ENCODE data around the gene SNX30.

SNX30 gene

GRCh38 chr9:112894699-112895098 is 144.1 kb downstream of the SNX30 start:
- Histone ChIP-seq H3K4me2 (ENCODE audit: low read length) (no peak overlapping the region), H3K9me3 (replicated peaks; ENCODE audit: low read length) (no peaks in the 10 kb centered on the region), H3K4me1 (ENCODE audit: control insufficient read depth, insufficient read depth, low read length) (peaks cover 10% of the 10 kb centered on the region), H3K9ac (ENCODE audit: low read depth, low read length) (no peak overlapping the region), H3K4me3 (ENCODE audit: low read length) (no peak overlapping the region), H3K36me3 (ENCODE audit: insufficient read depth, low read length) (no peaks in the 10 kb centered on the region), H3K27me3 (ENCODE audit: control insufficient read depth, insufficient read depth, low read length) (peaks cover 42% of the 10 kb centered on the region)

- H3K9ac ChIP-seq (ENCODE audit: low read depth, low read length): no peak overlapping the region
- H3K4me1 ChIP-seq (ENCODE audit: control insufficient read depth, insufficient read depth, low read length): peaks cover 2% of the 10 kb centered on the region
- peaks cover 31% of the 10 kb centered on the region for H3K27me3 ChIP-seq (ENCODE audit: control insufficient read depth, insufficient read depth, low read length)
Measured at GRCh38 chr9:112896131-112896530, 145.6 kb downstream of the SNX30 start.

GRCh38 chr9:112898872-112899311 is 148.3 kb downstream of the SNX30 start:
- H3K9me3 ChIP-seq (replicated peaks; ENCODE audit: low read length): no peaks in the 10 kb centered on the region
- no peak overlapping the region for H3K4me3 ChIP-seq (ENCODE audit: low read length)
- peaks cover 18% of the 10 kb centered on the region for H3K27me3 ChIP-seq (ENCODE audit: control insufficient read depth, insufficient read depth, low read length)
- H3K4me1 ChIP-seq (ENCODE audit: control insufficient read depth, insufficient read depth, low read length): peaks cover 2% of the 10 kb centered on the region
- no peak overlapping the region for H3K4me2 ChIP-seq (ENCODE audit: low read length)
- H3K36me3 ChIP-seq (ENCODE audit: insufficient read depth, low read length): no peaks in the 10 kb centered on the region
- no peak overlapping the region for H3K9ac ChIP-seq (ENCODE audit: low read depth, low read length)

More at GRCh38 chr9:112896131-112896530, 145.6 kb downstream of the SNX30 start:
- Histone ChIP-seq H3K9me3 (replicated peaks; ENCODE audit: low read length) (no peaks in the 10 kb centered on the region), H3K4me3 (ENCODE audit: low read length) (no peak overlapping the region), H3K4me2 (ENCODE audit: low read length) (no peak overlapping the region), H3K36me3 (ENCODE audit: insufficient read depth, low read length) (no peaks in the 10 kb centered on the region)

DNA sequence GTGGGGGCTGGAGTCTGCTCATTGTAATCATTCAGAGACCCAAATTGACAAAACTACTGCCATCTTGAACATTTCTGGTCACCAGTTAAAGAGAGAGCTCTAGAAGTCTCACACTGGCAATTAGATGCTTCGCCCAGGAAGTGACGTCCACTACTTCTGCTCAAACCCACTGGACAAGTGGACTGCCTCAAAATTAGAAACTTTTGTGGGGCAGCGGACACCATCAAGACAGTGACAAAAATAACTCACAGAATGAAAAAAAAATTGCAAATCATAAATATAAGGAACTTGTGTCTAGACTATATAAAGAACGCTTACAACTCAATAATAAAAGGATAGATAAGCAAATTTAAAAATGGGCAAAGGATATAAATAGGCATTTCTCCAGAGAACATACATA is 149.9 kb downstream of the SNX30 start:
- Histone ChIP-seq H3K36me3 (ENCODE audit: insufficient read depth, low read length) (no peaks in the 10 kb centered on the region), H3K27me3 (ENCODE audit: control insufficient read depth, insufficient read depth, low read length) (peaks cover 18% of the 10 kb centered on the region)

GRCh38 chr9:112900901-112901300 is 150.3 kb downstream of the SNX30 start:
- Histone ChIP-seq H3K27me3 (ENCODE audit: control insufficient read depth, insufficient read depth, low read length) (peaks cover 18% of the 10 kb centered on the region), H3K4me1 (ENCODE audit: control insufficient read depth, insufficient read depth, low read length) (no peaks in the 10 kb centered on the region), H3K9ac (ENCODE audit: low read depth, low read length) (no peak overlapping the region), H3K36me3 (ENCODE audit: insufficient read depth, low read length) (no peaks in the 10 kb centered on the region), H3K9me3 (replicated peaks; ENCODE audit: low read length) (no peaks in the 10 kb centered on the region), H3K4me3 (ENCODE audit: low read length) (no peak overlapping the region), H3K4me2 (ENCODE audit: low read length) (no peak overlapping the region)

More for the DNA sequence above, 149.9 kb downstream of the SNX30 start:
- Histone ChIP-seq H3K9me3 (replicated peaks; ENCODE audit: low read length) (no peaks in the 10 kb centered on the region), H3K4me1 (ENCODE audit: control insufficient read depth, insufficient read depth, low read length) (no peaks in the 10 kb centered on the region), H3K4me3 (ENCODE audit: low read length) (no peak overlapping the region), H3K4me2 (ENCODE audit: low read length) (no peak overlapping the region), H3K9ac (ENCODE audit: low read depth, low read length) (no peak overlapping the region)

DNA sequence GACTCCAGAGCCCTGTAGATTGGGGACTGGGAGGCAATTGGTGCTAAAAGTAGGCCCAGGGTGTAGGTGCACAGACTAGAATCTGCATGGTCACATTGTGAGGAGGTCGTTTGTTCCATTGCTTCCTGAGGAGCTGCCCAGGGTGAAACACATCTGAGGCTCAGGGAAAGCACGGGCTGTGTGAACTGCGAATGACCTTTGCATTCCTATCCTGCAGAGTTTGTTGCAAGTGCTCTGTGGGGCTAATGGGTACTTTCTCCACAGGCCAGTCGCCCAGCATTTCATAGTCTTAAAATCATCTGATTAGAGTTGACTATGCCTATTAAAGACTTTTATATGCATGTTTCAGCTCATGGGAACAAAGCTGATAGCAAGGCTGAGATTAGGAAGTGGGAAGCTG is 154.5 kb downstream of the SNX30 start:
- no peak overlapping the region for H3K4me2 ChIP-seq (ENCODE audit: low read length)
- H3K36me3 ChIP-seq (ENCODE audit: insufficient read depth, low read length): no peaks in the 10 kb centered on the region
- no peak overlapping the region for H3K9ac ChIP-seq (ENCODE audit: low read depth, low read length)
- no peaks in the 10 kb centered on the region for H3K9me3 ChIP-seq (replicated peaks; ENCODE audit: low read length)
- H3K4me3 ChIP-seq (ENCODE audit: low read length): no peak overlapping the region
- H3K27me3 ChIP-seq (ENCODE audit: control insufficient read depth, insufficient read depth, low read length): peaks cover 15% of the 10 kb centered on the region
- no peaks in the 10 kb centered on the region for H3K4me1 ChIP-seq (ENCODE audit: control insufficient read depth, insufficient read depth, low read length)

- Histone ChIP-seq H3K9me3 (replicated peaks; ENCODE audit: low read length) (no peaks in the 10 kb centered on the region), H3K36me3 (ENCODE audit: insufficient read depth, low read length) (no peaks in the 10 kb centered on the region), H3K9ac (ENCODE audit: low read depth, low read length) (no peak overlapping the region), H3K4me2 (ENCODE audit: low read length) (no peak overlapping the region), H3K4me1 (ENCODE audit: control insufficient read depth, insufficient read depth, low read length) (no peaks in the 10 kb centered on the region), H3K4me3 (ENCODE audit: low read length) (no peak overlapping the region), H3K27me3 (ENCODE audit: control insufficient read depth, insufficient read depth, low read length) (peaks cover 52% of the 10 kb centered on the region)
Measured at GRCh38 chr9:112911736-112912135, 161.2 kb downstream of the SNX30 start.

- Histone ChIP-seq H3K9me3 (replicated peaks; ENCODE audit: low read length) (no peaks in the 10 kb centered on the region), H3K27me3 (ENCODE audit: control insufficient read depth, insufficient read depth, low read length) (peaks cover 56% of the 10 kb centered on the region), H3K4me3 (ENCODE audit: low read length) (no peak overlapping the region), H3K4me2 (ENCODE audit: low read length) (no peak overlapping the region), H3K36me3 (ENCODE audit: insufficient read depth, low read length) (no peaks in the 10 kb centered on the region), H3K9ac (ENCODE audit: low read depth, low read length) (no peak overlapping the region), H3K4me1 (ENCODE audit: control insufficient read depth, insufficient read depth, low read length) (no peaks in the 10 kb centered on the region)
Measured at GRCh38 chr9:112912636-112913035, 162.1 kb downstream of the SNX30 start.

DNA sequence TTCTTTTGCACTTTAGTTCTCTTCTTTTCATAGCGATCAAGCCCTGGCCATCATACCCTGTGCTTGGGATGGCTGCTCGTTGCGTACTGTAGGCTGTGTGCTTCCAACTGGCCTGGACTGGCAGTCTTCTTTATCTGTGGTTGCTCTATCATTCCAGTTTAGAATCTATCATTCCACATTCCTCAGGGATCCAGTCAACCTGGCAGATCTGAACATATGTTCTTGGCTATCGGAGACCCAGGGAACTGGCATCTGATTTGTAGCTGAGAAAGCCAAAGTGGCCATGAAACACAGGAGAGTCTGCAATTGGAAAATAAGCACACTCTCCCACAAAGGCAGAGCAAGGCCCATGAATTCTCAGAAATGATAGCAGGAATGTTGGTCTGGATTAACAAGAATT is 162.8 kb downstream of the SNX30 start:
- H3K4me2 ChIP-seq (ENCODE audit: low read length): no peak overlapping the region
- H3K36me3 ChIP-seq (ENCODE audit: insufficient read depth, low read length): no peaks in the 10 kb centered on the region
- peaks cover 58% of the 10 kb centered on the region for H3K27me3 ChIP-seq (ENCODE audit: control insufficient read depth, insufficient read depth, low read length)
- H3K9me3 ChIP-seq (replicated peaks; ENCODE audit: low read length): no peaks in the 10 kb centered on the region
- no peak overlapping the region for H3K4me3 ChIP-seq (ENCODE audit: low read length)
- H3K4me1 ChIP-seq (ENCODE audit: control insufficient read depth, insufficient read depth, low read length): no peaks in the 10 kb centered on the region
- H3K9ac ChIP-seq (ENCODE audit: low read depth, low read length): no peak overlapping the region

DNA sequence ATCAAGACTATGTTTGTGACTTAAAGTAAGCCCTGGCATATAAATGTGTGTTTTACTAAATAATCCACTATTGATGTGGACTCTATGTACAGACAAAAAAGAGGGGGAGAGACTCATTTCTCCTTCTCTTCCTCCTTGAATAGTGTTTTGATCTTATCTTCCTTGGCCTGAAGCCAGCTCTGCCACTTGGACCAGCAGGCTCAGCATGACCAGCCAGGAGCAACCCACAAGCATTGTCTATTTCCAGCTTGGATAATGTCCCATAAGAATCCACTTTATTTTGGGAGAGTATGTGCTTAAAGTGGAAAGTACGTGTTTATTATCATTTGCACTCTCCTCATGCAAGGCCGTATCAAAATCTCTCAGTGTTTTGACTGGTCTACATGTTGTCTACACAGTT is 164.0 kb downstream of the SNX30 start:
- peaks cover 59% of the 10 kb centered on the region for H3K27me3 ChIP-seq (ENCODE audit: control insufficient read depth, insufficient read depth, low read length)
- H3K4me3 ChIP-seq (ENCODE audit: low read length): no peak overlapping the region
- no peak overlapping the region for H3K9ac ChIP-seq (ENCODE audit: low read depth, low read length)
- no peaks in the 10 kb centered on the region for H3K4me1 ChIP-seq (ENCODE audit: control insufficient read depth, insufficient read depth, low read length)
- H3K36me3 ChIP-seq (ENCODE audit: insufficient read depth, low read length): no peaks in the 10 kb centered on the region
- H3K9me3 ChIP-seq (replicated peaks; ENCODE audit: low read length): no peaks in the 10 kb centered on the region
- H3K4me2 ChIP-seq (ENCODE audit: low read length): no peak overlapping the region

GRCh38 chr9:112917047-112917986 is 166.8 kb downstream of the SNX30 start:
- Histone ChIP-seq H3K4me3 (ENCODE audit: low read length) (no peak overlapping the region), H3K27me3 (ENCODE audit: control insufficient read depth, insufficient read depth, low read length) (peaks cover 54% of the 10 kb centered on the region), H3K4me1 (ENCODE audit: control insufficient read depth, insufficient read depth, low read length) (no peaks in the 10 kb centered on the region), H3K36me3 (ENCODE audit: insufficient read depth, low read length) (no peaks in the 10 kb centered on the region), H3K9me3 (replicated peaks; ENCODE audit: low read length) (no peaks in the 10 kb centered on the region), H3K9ac (ENCODE audit: low read depth, low read length) (no peak overlapping the region), H3K4me2 (ENCODE audit: low read length) (no peak overlapping the region)

DNA sequence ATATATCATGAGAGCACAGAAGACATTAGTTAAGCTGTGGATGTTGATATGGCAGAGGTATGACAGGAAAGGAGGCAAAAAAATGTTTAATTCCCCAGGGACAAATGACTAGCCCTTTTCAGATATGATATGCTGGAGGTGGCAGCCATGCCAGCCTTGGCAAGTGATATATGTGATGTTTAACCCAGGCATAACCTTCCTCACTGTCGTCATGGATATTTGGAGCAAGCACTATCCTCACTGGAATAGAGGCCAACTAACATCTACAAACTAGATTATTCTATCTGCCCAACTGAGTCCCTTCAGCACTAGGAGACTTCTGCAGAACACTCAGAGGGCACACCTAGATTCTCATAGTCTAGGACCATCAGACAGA is 167.4 kb downstream of the SNX30 start:
- H3K9ac ChIP-seq (ENCODE audit: low read depth, low read length): no peak overlapping the region

More for the DNA sequence above, 167.4 kb downstream of the SNX30 start:
- Histone ChIP-seq H3K4me3 (ENCODE audit: low read length) (no peak overlapping the region), H3K9me3 (replicated peaks; ENCODE audit: low read length) (no peaks in the 10 kb centered on the region), H3K4me2 (ENCODE audit: low read length) (no peak overlapping the region), H3K27me3 (ENCODE audit: control insufficient read depth, insufficient read depth, low read length) (peaks cover 54% of the 10 kb centered on the region), H3K36me3 (ENCODE audit: insufficient read depth, low read length) (no peaks in the 10 kb centered on the region), H3K4me1 (ENCODE audit: control insufficient read depth, insufficient read depth, low read length) (no peaks in the 10 kb centered on the region)
